ENCODE measurements around the gene ZNRF3. TPM values are rescaled to one million over a fixed set of nuclear protein-coding genes. Genes with fewer than 3 reads are reported as not detected.

The ZNRF3 gene
- total RNA-seq, 1 donor from 2014 or later: 4.1 TPM

DNA sequence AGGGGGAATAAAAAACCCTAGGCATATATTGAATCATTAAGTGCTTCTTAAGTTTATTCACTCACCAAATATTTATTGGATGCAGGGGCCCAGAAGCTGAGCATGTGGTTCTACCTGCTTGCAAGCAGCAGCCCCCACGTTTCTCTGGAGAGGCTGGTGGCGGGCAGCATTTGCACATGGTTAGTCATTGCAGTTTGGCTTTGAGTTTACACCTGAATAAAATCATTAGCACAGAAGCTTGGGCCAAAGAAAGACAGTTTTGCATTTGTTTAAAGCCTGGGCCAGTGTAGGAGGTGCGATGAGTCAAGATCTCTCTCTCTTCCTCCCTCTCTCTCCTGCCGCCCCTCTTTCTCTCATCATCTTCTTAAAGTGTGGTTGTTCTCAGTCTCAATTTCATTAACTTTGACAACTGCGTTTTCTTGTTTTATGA, 105.7 kb downstream of the ZNRF3 start:
- Mint-ChIP-seq H3K27me3 (ENCODE audit: insufficient read depth, low read depth) (peaks cover 3% of the 10 kb centered on the region), H3K27ac (peak overlapping the region; percentile 93), H3K4me1 (peaks cover 48% of the 10 kb centered on the region), H3K9me3 (peaks cover 18% of the 10 kb centered on the region), H3K36me3 (peaks cover 80% of the 10 kb centered on the region), H3K4me3 (no peak overlapping the region)
- Histone ChIP-seq H3K4me1 (peaks cover 12% of the 10 kb centered on the region), H4K20me1 (ENCODE audit: low read depth) (no peaks in the 10 kb centered on the region), H3K9me3 (ENCODE audit: low read depth) (no peaks in the 10 kb centered on the region), H2AFZ (replicated peaks) (no peak overlapping the region), H3K79me2 (ENCODE audit: low read depth) (peaks cover 10% of the 10 kb centered on the region), H3K4me2 (no peak overlapping the region), H3K27me3 (no peaks in the 10 kb centered on the region), H3K4me3 (no peak overlapping the region), H3F3A (ENCODE audit: low read depth) (no peaks in the 10 kb centered on the region), H3K9ac (no peak overlapping the region), H3K27ac (no peak overlapping the region), H3K36me3 (no peaks in the 10 kb centered on the region)
- DNase-seq (ENCODE audit: low spot score): no peak
- TF ChIP-seq EZH2phosphoT487 (IDR thresholded peaks at IDR 0.05): no peak
- TF ChIP-seq EZH2 (IDR thresholded peaks at IDR 0.05): no peak
- no peak for TF ChIP-seq CTCF (IDR thresholded peaks at IDR 0.05)

- H3K27ac Mint-ChIP-seq: peak overlapping the region; percentile 93
Measured at GRCh38 chr22:28989484-28989883, 106.1 kb downstream of the ZNRF3 start.

GRCh38 chr22:28989912-28990311, 106.5 kb downstream of the ZNRF3 start:
- Histone ChIP-seq H3K4me2 (no peak overlapping the region), H3K4me1 (peaks cover 9% of the 10 kb centered on the region), H3K27ac (no peak overlapping the region), H3K79me2 (ENCODE audit: low read depth) (peaks cover 3% of the 10 kb centered on the region), H2AFZ (replicated peaks) (no peak overlapping the region), H3K9me3 (ENCODE audit: low read depth) (no peaks in the 10 kb centered on the region), H3F3A (ENCODE audit: low read depth) (no peaks in the 10 kb centered on the region), H4K20me1 (ENCODE audit: low read depth) (no peaks in the 10 kb centered on the region), H3K9ac (no peak overlapping the region), H3K36me3 (no peaks in the 10 kb centered on the region), H3K4me3 (no peak overlapping the region), H3K27me3 (no peaks in the 10 kb centered on the region)
- H3K4me3 Mint-ChIP-seq: no peak overlapping the region
- no peak overlapping the region for H3K27ac Mint-ChIP-seq
- no peak for TF ChIP-seq EZH2 (IDR thresholded peaks at IDR 0.05)
- TF ChIP-seq EZH2phosphoT487 (IDR thresholded peaks at IDR 0.05): no peak
- TF ChIP-seq CTCF (IDR thresholded peaks at IDR 0.05): no peak
- no peak for DNase-seq (ENCODE audit: low spot score)
- peaks cover 14% of the 10 kb centered on the region for H3K9me3 Mint-ChIP-seq
- H3K27me3 Mint-ChIP-seq (ENCODE audit: insufficient read depth, low read depth): peaks cover 3% of the 10 kb centered on the region
- H3K4me1 Mint-ChIP-seq: peaks cover 45% of the 10 kb centered on the region
- H3K36me3 Mint-ChIP-seq: peaks cover 83% of the 10 kb centered on the region

More at GRCh38 chr22:28989484-28989883, 106.1 kb downstream of the ZNRF3 start:
- Histone ChIP-seq H3K4me1 (peaks cover 9% of the 10 kb centered on the region), H3K4me2 (no peak overlapping the region), H4K20me1 (ENCODE audit: low read depth) (no peaks in the 10 kb centered on the region), H3K27me3 (no peaks in the 10 kb centered on the region), H3K9ac (no peak overlapping the region), H3K36me3 (no peaks in the 10 kb centered on the region), H3F3A (ENCODE audit: low read depth) (no peaks in the 10 kb centered on the region), H3K27ac (no peak overlapping the region), H3K9me3 (ENCODE audit: low read depth) (no peaks in the 10 kb centered on the region), H3K79me2 (ENCODE audit: low read depth) (peaks cover 6% of the 10 kb centered on the region), H2AFZ (replicated peaks) (no peak overlapping the region), H3K4me3 (no peak overlapping the region)
- Mint-ChIP-seq H3K27me3 (ENCODE audit: insufficient read depth, low read depth) (peaks cover 3% of the 10 kb centered on the region), H3K4me1 (peaks cover 43% of the 10 kb centered on the region), H3K4me3 (no peak overlapping the region), H3K9me3 (peaks cover 15% of the 10 kb centered on the region), H3K36me3 (peaks cover 80% of the 10 kb centered on the region)
- TF ChIP-seq EZH2 (IDR thresholded peaks at IDR 0.05) (no peak), CTCF (IDR thresholded peaks at IDR 0.05) (no peak), EZH2phosphoT487 (IDR thresholded peaks at IDR 0.05) (no peak)
- no peak for DNase-seq (ENCODE audit: low spot score)
